ENCODE measurements around the gene PCSK6.

PCSK6 gene

GRCh38 chr15:101368861-101369642, 120.5 kb downstream of the PCSK6 start:
- DNase-seq (ENCODE audit: low read depth) = no peak
- TF ChIP-seq CTCF (IDR thresholded peaks at IDR 0.05; ENCODE audit: insufficient read depth, low read depth, low read length, missing control alignments) = no peak
- no peak overlapping the region for H3K4me3 ChIP-seq (ENCODE audit: low read depth, low read length)

- H3K4me3 ChIP-seq (ENCODE audit: low read depth, low read length) = no peak overlapping the region
- DNase-seq (ENCODE audit: low read depth) = no peak
- TF ChIP-seq CTCF (IDR thresholded peaks at IDR 0.05; ENCODE audit: insufficient read depth, low read depth, low read length, missing control alignments) = no peak
These were observed 121.3 kb downstream of the PCSK6 start for GRCh38 chr15:101368086-101368780.

- no peak for DNase-seq (ENCODE audit: low read depth)
- no peak for TF ChIP-seq CTCF (IDR thresholded peaks at IDR 0.05; ENCODE audit: insufficient read depth, low read depth, low read length, missing control alignments)
- H3K4me3 ChIP-seq (ENCODE audit: low read depth, low read length) = no peak overlapping the region
These were observed 122.7 kb downstream of the PCSK6 start for GRCh38 chr15:101366853-101367252.

- no peak for DNase-seq (ENCODE audit: low read depth)
- no peak overlapping the region for H3K4me3 ChIP-seq (ENCODE audit: low read depth, low read length)
- TF ChIP-seq CTCF (IDR thresholded peaks at IDR 0.05; ENCODE audit: insufficient read depth, low read depth, low read length, missing control alignments) = no peak
These were observed 126.4 kb downstream of the PCSK6 start for GRCh38 chr15:101362986-101363566.

GRCh38 chr15:101362359-101362758, 127.1 kb downstream of the PCSK6 start:
- no peak for DNase-seq (ENCODE audit: low read depth)
- H3K4me3 ChIP-seq (ENCODE audit: low read depth, low read length) = no peak overlapping the region
- no peak for TF ChIP-seq CTCF (IDR thresholded peaks at IDR 0.05; ENCODE audit: insufficient read depth, low read depth, low read length, missing control alignments)

- no peak overlapping the region for H3K4me3 ChIP-seq (ENCODE audit: low read depth, low read length)
- no peak for DNase-seq (ENCODE audit: low read depth)
- no peak for TF ChIP-seq CTCF (IDR thresholded peaks at IDR 0.05; ENCODE audit: insufficient read depth, low read depth, low read length, missing control alignments)
These were observed 128.1 kb downstream of the PCSK6 start for GRCh38 chr15:101361418-101361817.
